ENCODE data around the gene IRF2BPL.

IRF2BPL gene

DNA sequence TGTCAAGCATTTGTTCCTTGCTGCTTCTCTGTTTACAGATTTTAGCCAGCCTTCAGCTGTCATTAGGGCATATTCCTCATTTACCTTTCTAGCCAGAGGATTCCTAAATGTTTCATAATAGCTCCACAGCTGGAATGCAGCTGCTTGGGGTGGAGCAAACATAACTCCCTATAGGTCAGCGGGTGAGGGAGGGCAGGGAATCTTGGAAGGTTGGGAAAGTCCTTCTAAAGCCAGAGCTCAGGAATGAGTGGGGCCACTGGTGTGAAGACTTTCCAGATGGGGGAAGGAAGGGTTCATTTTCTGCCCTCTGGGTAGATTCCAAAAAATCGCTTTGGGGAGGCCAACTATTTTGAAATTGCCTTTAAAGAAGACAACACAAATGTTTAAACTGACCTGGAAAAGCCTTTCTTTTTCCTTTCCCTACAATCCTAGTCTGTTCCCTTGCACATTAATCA is 16.3 kb upstream of the IRF2BPL start:
- no peak for DNase-seq
- no peaks in the 10 kb centered on the region for H3K27me3 ChIP-seq (replicated peaks in 2 of 5; ENCODE audit: control insufficient read depth in 4 of 5, insufficient read depth in 5 of 5, low read length in 4 of 5)
- no peaks in the 10 kb centered on the region for H3K9me3 ChIP-seq (ENCODE audit: control extremely low read depth in 1 of 5, control insufficient read depth in 4 of 5, insufficient read depth in 2 of 5, low read depth in 1 of 5, low read length in 4 of 5)
- no peaks in the 10 kb centered on the region for H3K36me3 ChIP-seq (ENCODE audit: control insufficient read depth in 4 of 4, insufficient read depth in 4 of 4, low read length in 3 of 4)
- peaks cover 28 to 83% (median 62%) of the 10 kb centered on the region in 4 experiments for H3K4me1 ChIP-seq (ENCODE audit: control extremely low read depth in 1 of 4, control insufficient read depth in 4 of 4, insufficient read depth in 4 of 4, low read length in 3 of 4)
- no peak overlapping the region for H3K27ac ChIP-seq (ENCODE audit: insufficient read depth in 1 of 2, low read depth in 1 of 2, low read length in 2 of 2, poor library complexity in 1 of 2, severe bottlenecking in 2 of 2)
- POLR2A ChIA-PET, result no interaction called here
- CTCF ChIA-PET, result interaction anchor here (0.7 to 35.8 kb wide), 13 partner anchors 9 to 173 kb away, joined by 3 to 421 read pairs (median 5); no protein-coding TSS in a partner anchor
- no peak overlapping the region for H3K4me3 ChIP-seq (ENCODE audit: control insufficient read depth in 1 of 7, extremely low read depth in 1 of 7, insufficient read depth in 4 of 7, low read depth in 2 of 7, low read length in 6 of 7)
- WGBS (ENCODE audit: insufficient coverage), result 86% methylated on average over 2 of the region's 2 CpGs

DNA sequence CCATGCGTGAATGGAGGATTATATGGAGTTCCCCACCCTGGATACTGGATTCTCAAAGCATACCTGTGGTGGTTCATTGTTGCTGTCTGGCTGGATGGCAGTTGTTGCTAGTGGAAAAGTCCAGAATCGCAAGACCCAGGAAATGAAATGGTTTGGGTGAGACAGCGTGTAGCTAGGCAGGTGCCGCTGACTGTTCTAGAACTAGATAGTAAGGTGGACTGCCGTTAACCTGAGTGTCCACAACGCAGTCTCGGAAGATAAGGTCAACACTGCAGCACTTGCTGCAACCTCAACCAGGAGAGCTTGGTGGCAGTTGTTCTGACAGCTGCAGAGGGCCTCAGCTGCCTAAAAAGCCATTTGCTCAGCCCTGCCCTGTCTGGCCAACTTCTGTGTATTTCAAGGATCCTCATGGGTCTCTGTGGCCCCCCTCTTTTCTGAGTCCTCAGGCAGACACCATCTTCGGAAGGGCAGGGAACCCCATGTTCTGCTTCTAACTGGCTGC is 15.5 kb upstream of the IRF2BPL start:
- WGBS (ENCODE audit: insufficient coverage), result 91% methylated on average over 7 of the region's 8 CpGs

DNA sequence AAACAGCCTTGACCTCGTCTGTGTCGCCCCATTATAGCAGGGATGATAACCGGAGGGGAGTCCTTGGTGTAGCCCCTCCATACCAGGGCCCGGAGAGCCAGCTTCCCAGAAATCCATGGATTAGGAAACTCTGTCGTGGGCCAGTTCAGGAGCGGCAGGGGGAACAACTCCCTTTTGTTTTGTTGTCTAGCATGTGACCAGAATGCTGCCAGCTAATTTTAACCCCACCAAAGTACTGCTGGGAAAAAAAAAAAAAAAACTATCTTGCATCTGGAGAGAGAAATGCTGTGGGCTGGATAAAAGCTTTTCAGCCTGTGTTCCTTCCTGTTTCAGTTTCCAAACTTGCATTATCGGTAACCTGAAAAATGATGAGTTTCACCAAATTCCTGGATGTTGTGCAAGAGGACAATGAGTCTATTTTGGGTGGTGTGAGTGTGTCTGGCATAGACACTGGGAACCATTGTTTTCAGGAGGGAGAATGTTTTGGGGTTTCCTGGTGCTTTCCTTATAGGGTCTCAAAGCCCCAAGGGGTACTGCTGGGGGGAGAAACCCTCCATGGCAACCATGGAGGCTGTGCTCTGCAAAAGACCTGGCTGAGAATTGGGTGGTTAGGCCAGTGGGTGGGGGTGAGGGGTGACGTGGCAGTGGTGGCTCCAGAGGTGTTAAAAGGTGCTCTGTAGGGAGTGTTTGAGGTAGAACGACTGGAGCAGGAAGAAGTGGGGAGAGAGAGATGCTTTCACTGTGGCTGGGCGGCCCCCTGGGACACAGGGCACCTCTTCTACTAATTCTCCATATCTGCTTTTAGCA is 14.9 kb upstream of the IRF2BPL start:
- no peaks in the 10 kb centered on the region for H3K36me3 ChIP-seq (ENCODE audit: control insufficient read depth in 4 of 4, insufficient read depth in 4 of 4, low read length in 3 of 4)
- DNase-seq, result peak in 2 of 3 donors; percentile 78 to 83
- ChIA-PET POLR2A (interaction anchor here (1.6 to 2.0 kb wide), 2 partner anchors 10 to 15 kb away, joined by 5 to 6 read pairs; partner anchors contain the start of gene IRF2BPL), CTCF (interaction anchor here (1.0 to 35.8 kb wide), 13 partner anchors 10 to 170 kb away, joined by 3 to 421 read pairs (median 6); partner anchors contain the start of gene IRF2BPL)
- WGBS (ENCODE audit: insufficient coverage), result 47% methylated on average over 6 of the region's 10 CpGs
- H3K27me3 ChIP-seq (replicated peaks in 2 of 5; ENCODE audit: control insufficient read depth in 4 of 5, insufficient read depth in 5 of 5, low read length in 4 of 5), result no peaks in the 10 kb centered on the region
- no peaks in the 10 kb centered on the region for H3K9me3 ChIP-seq (ENCODE audit: control extremely low read depth in 1 of 5, control insufficient read depth in 4 of 5, insufficient read depth in 2 of 5, low read depth in 1 of 5, low read length in 4 of 5)
- H3K27ac ChIP-seq (ENCODE audit: insufficient read depth in 1 of 2, low read depth in 1 of 2, low read length in 2 of 2, poor library complexity in 1 of 2, severe bottlenecking in 2 of 2), result peak overlapping the region; percentile 18 to 95
- peaks cover 37 to 97% (median 77%) of the 10 kb centered on the region in 4 experiments for H3K4me1 ChIP-seq (ENCODE audit: control extremely low read depth in 1 of 4, control insufficient read depth in 4 of 4, insufficient read depth in 4 of 4, low read length in 3 of 4)
- H3K4me3 ChIP-seq (ENCODE audit: control insufficient read depth in 1 of 7, extremely low read depth in 1 of 7, insufficient read depth in 4 of 7, low read depth in 2 of 7, low read length in 6 of 7), result peak overlapping the region in 5 of 7 experiments; percentile 20 to 57 (median 33)

More for the DNA sequence above, 15.5 kb upstream of the IRF2BPL start:
- Histone ChIP-seq H3K4me1 (ENCODE audit: control extremely low read depth in 1 of 4, control insufficient read depth in 4 of 4, insufficient read depth in 4 of 4, low read length in 3 of 4) (peaks cover 35 to 91% (median 70%) of the 10 kb centered on the region in 4 experiments), H3K4me3 (ENCODE audit: control insufficient read depth in 1 of 7, extremely low read depth in 1 of 7, insufficient read depth in 4 of 7, low read depth in 2 of 7, low read length in 6 of 7) (peak overlapping the region in 3 of 7 experiments; percentile 20 to 57 (median 48)), H3K27me3 (replicated peaks in 2 of 5; ENCODE audit: control insufficient read depth in 4 of 5, insufficient read depth in 5 of 5, low read length in 4 of 5) (no peaks in the 10 kb centered on the region), H3K27ac (ENCODE audit: insufficient read depth in 1 of 2, low read depth in 1 of 2, low read length in 2 of 2, poor library complexity in 1 of 2, severe bottlenecking in 2 of 2) (peak overlapping the region in 1 of 2 experiments; percentile 95), H3K9me3 (ENCODE audit: control extremely low read depth in 1 of 5, control insufficient read depth in 4 of 5, insufficient read depth in 2 of 5, low read depth in 1 of 5, low read length in 4 of 5) (no peaks in the 10 kb centered on the region), H3K36me3 (ENCODE audit: control insufficient read depth in 4 of 4, insufficient read depth in 4 of 4, low read length in 3 of 4) (no peaks in the 10 kb centered on the region)
- POLR2A ChIA-PET, result interaction anchor here (1.6 kb wide), 1 partner anchor 11 kb away, joined by 5 read pairs; no protein-coding TSS in a partner anchor
- CTCF ChIA-PET, result interaction anchor here (1.0 to 35.8 kb wide), 10 partner anchors 8 to 169 kb away, joined by 3 to 421 read pairs (median 6); no protein-coding TSS in a partner anchor
- peak in 1 of 3 donors; percentile 49 for DNase-seq

DNA sequence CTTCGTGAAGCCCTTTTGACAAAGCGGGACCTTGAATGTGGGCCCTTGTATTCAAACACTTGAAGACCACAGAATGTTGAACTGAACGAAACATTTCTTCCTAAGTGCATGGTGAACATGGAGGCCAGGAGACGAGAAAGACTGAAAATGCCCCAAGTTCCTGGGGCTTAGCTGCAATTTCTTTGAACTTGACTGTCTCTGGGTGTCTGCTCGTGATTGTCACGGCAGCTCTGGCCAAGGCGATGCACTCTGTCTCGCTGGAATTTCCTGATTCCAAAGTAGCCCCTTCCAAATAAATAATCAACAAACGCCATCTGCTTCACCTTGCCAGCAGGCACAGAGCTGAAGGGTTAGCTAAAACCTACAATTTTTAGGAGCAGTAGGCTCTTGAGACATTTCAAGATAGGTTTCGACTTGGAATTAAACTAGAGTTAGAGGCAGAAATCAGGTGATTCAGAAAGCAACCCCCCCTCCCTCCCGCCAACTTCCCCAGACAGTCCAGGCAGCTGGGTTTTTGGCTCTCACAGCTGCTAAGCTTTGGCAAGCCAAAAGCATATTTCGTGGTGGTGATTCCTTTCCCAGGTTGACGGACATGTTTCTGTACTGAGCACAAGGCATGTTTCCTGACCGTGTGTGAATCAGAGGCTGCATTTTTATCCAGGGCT is 13.5 kb upstream of the IRF2BPL start:
- POLR2A ChIA-PET, result interaction anchor here (0.9 to 2.0 kb wide), 2 partner anchors 8 to 14 kb away, joined by 3 to 6 read pairs; partner anchors contain the start of gene IRF2BPL
- H3K9me3 ChIP-seq (ENCODE audit: control extremely low read depth in 1 of 5, control insufficient read depth in 4 of 5, insufficient read depth in 2 of 5, low read depth in 1 of 5, low read length in 4 of 5), result no peaks in the 10 kb centered on the region
- no peaks in the 10 kb centered on the region for H3K36me3 ChIP-seq (ENCODE audit: control insufficient read depth in 4 of 4, insufficient read depth in 4 of 4, low read length in 3 of 4)
- peak overlapping the region; percentile 91 to 95 for H3K27ac ChIP-seq (ENCODE audit: insufficient read depth in 1 of 2, low read depth in 1 of 2, low read length in 2 of 2, poor library complexity in 1 of 2, severe bottlenecking in 2 of 2)
- peak in 2 of 3 donors; percentile 86 to 88 for DNase-seq
- H3K27me3 ChIP-seq (replicated peaks in 2 of 5; ENCODE audit: control insufficient read depth in 4 of 5, insufficient read depth in 5 of 5, low read length in 4 of 5), result no peaks in the 10 kb centered on the region
- CTCF ChIA-PET, result interaction anchor here (0.8 to 35.8 kb wide), 12 partner anchors 8 to 169 kb away, joined by 3 to 421 read pairs (median 5); partner anchors contain the start of gene IRF2BPL
- H3K4me3 ChIP-seq (ENCODE audit: control insufficient read depth in 1 of 7, extremely low read depth in 1 of 7, insufficient read depth in 4 of 7, low read depth in 2 of 7, low read length in 6 of 7), result peak overlapping the region in 1 of 7 experiments; percentile 9
- WGBS (ENCODE audit: insufficient coverage), result 41% methylated on average over 12 of the region's 14 CpGs
- H3K4me1 ChIP-seq (ENCODE audit: control extremely low read depth in 1 of 4, control insufficient read depth in 4 of 4, insufficient read depth in 4 of 4, low read length in 3 of 4), result peaks cover 41 to 98% (median 88%) of the 10 kb centered on the region in 4 experiments

DNA sequence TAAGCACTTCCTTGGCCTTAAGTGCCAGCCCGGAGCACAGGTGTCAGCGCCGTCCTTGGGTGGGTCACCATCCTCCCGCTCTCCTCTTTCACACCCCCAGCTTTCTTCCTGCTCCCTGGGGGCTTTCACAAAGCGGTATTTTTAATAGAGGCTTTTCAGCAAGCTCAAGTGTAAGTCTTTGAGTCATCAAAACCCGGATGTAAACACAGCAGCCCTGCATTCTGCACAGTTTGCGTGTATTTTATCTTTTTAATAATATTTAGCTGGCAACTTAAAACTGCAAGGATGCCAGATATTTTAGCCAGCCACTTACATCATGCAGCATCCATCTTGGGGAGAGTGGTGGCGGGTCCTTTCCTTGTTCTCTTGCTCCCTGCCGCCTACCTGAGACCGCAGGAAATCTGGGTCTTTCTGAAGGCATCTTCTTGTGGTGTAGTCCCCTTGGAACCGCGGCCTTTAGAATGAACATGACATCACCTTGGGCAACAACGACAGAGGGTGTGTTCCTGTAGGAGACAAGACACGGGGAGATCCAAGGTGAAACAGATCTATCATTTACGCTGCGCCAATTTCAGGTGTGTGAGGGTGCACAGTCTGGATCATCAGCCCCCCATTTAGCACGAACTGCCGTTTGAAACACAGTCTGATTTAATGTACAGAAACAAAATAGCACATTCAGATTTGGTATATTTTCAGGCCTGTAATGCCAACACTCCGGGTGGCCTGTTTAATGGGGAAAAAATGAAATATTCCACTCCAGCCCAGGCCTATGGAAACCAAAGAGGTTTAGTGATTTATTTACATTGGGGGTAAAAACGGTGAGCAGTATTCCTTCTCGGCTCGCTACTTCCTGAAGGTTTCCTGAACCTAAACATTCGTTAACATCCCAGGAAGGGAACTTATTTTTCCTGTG is 12.5 kb upstream of the IRF2BPL start:
- peak in 1 of 3 donors; percentile 79 for DNase-seq
- ChIA-PET CTCF (interaction anchor here (1.0 to 35.8 kb wide), 9 partner anchors 10 to 166 kb away, joined by 3 to 421 read pairs (median 5); partner anchors contain the start of gene IRF2BPL), POLR2A (interaction anchor here (0.6 to 2.0 kb wide), 3 partner anchors 13 to 25 kb away, joined by 5 to 6 read pairs (median 6); partner anchors contain the start of gene IRF2BPL)
- Histone ChIP-seq H3K27ac (ENCODE audit: insufficient read depth in 1 of 2, low read depth in 1 of 2, low read length in 2 of 2, poor library complexity in 1 of 2, severe bottlenecking in 2 of 2) (peak overlapping the region; percentile 91 to 95), H3K9me3 (ENCODE audit: control extremely low read depth in 1 of 5, control insufficient read depth in 4 of 5, insufficient read depth in 2 of 5, low read depth in 1 of 5, low read length in 4 of 5) (no peaks in the 10 kb centered on the region), H3K4me1 (ENCODE audit: control extremely low read depth in 1 of 4, control insufficient read depth in 4 of 4, insufficient read depth in 4 of 4, low read length in 3 of 4) (peaks cover 43 to 98% (median 85%) of the 10 kb centered on the region in 4 experiments), H3K36me3 (ENCODE audit: control insufficient read depth in 4 of 4, insufficient read depth in 4 of 4, low read length in 3 of 4) (no peaks in the 10 kb centered on the region), H3K4me3 (ENCODE audit: control insufficient read depth in 1 of 7, extremely low read depth in 1 of 7, insufficient read depth in 4 of 7, low read depth in 2 of 7, low read length in 6 of 7) (peak overlapping the region in 6 of 7 experiments; percentile 26 to 60 (median 55)), H3K27me3 (replicated peaks in 2 of 5; ENCODE audit: control insufficient read depth in 4 of 5, insufficient read depth in 5 of 5, low read length in 4 of 5) (no peaks in the 10 kb centered on the region)
- 42% methylated on average over 15 of the region's 23 CpGs for WGBS (ENCODE audit: insufficient coverage)
